ENCODE results near the gene GRXCR1. TPM values are rescaled to one million over a fixed set of nuclear protein-coding genes. Genes with fewer than 3 reads are reported as not detected.
A peak's percentile ranks its signal among the peaks of the same experiment; 100 is the strongest.

Gene GRXCR1
- total and polyA plus RNA-seq, 2 of the 4 experiments (the other 2 are of a cell fraction) = not detected

GRCh38 chr4:42995343-42995944 lies 102.9 kb downstream of the GRXCR1 start:
- H3K18ac ChIP-seq (ENCODE audit: low read depth, low read length) = no peak overlapping the region
- ChIA-PET CTCF (no interaction called here), POLR2A (ENCODE audit: unreplicated experiment) (no interaction called here)
- no peak overlapping the region for H2BK15ac ChIP-seq (ENCODE audit: low read depth, low read length)
- dilution Hi-C loops (cut with HindIII; ENCODE audit: low sequenced_read_pairs, unreplicated experiment) = no loop called here
- H3K9ac ChIP-seq (ENCODE audit: low read depth, low read length) = no peak overlapping the region
- H4K8ac ChIP-seq (ENCODE audit: low read depth in 2 of 2, low read length in 2 of 2) = no peak overlapping the region
- H3K36me3 ChIP-seq (ENCODE audit: control insufficient read depth, insufficient read depth, low read length) = no peaks in the 10 kb centered on the region
- no peak overlapping the region for H3K23ac ChIP-seq (ENCODE audit: low read depth, low read length)
- intact Hi-C loops (cut with micrococcal nuclease) = loop anchor here (1.0 kb wide), 1 partner anchor 1634 kb away; no protein-coding TSS in a partner anchor
- no peak overlapping the region for H4K91ac ChIP-seq (ENCODE audit: insufficient read depth, low read depth, low read length)
- H4K20me1 ChIP-seq (ENCODE audit: insufficient read depth, low read length) = no peaks in the 10 kb centered on the region
- H2AFZ ChIP-seq (replicated peaks; ENCODE audit: low read length, poor library complexity) = no peak overlapping the region
- H4K5ac ChIP-seq (ENCODE audit: low read depth, low read length) = no peak overlapping the region
- H3K4me3 ChIP-seq (ENCODE audit: insufficient read depth, low read depth, low read length) = no peak overlapping the region
- BruUV-seq (replicated peaks) = no TSS peak
- WGBS, 2 experiments (ENCODE audit: extremely low coverage in 2 of 2, insufficient read length in 1 of 2) = no CpG with 5 or more reads among the region's 6 CpGs
- ATAC-seq (ENCODE audit: low read depth) (no peak), DNase-seq (peak; percentile 22)
- no peak overlapping the region for H3K4ac ChIP-seq (ENCODE audit: low read depth, low read length)
- H2AK9ac ChIP-seq (replicated peaks; ENCODE audit: low read depth, low read length, poor library complexity) = no peak overlapping the region
- no peaks in the 10 kb centered on the region for H3K4me1 ChIP-seq (ENCODE audit: control insufficient read depth, insufficient read depth, low read length)
- no peak overlapping the region for H3K4me2 ChIP-seq (ENCODE audit: low read depth, low read length)
- H3K79me1 ChIP-seq (ENCODE audit: low read depth in 1 of 2, low read length in 2 of 2) = no peaks in the 10 kb centered on the region
- in situ Hi-C loops (cut with MboI; ENCODE audit: low sequenced_read_pairs) = no loop called here
- H2AK5ac ChIP-seq (ENCODE audit: low read depth, low read length) = no peak overlapping the region
- no peak overlapping the region for H3K27ac ChIP-seq (ENCODE audit: insufficient read depth, low read length)
- no peaks in the 10 kb centered on the region for H3K9me3 ChIP-seq (ENCODE audit: control insufficient read depth, insufficient read depth, low read length)
- no peak overlapping the region for H2BK5ac ChIP-seq (ENCODE audit: low read depth, low read length, poor library complexity, severe bottlenecking)
- H2BK20ac ChIP-seq (ENCODE audit: low read depth, low read length) = no peak overlapping the region
- H3K56ac ChIP-seq (ENCODE audit: extremely low read depth, insufficient read depth, low read length) = no peak overlapping the region
- H2BK120ac ChIP-seq (ENCODE audit: low read depth, low read length) = no peak overlapping the region
- H3K9me1 ChIP-seq (ENCODE audit: insufficient read depth, low read length) = no peaks in the 10 kb centered on the region
- TF ChIP-seq RAD21 (IDR thresholded peaks at IDR 0.05; ENCODE audit: low read length) (peak; percentile 78), NFE2L2 (IDR thresholded peaks at IDR 0.05; ENCODE audit: low read depth, low read length) (no peak), CEBPB (IDR thresholded peaks at IDR 0.05; ENCODE audit: low read depth, low read length) (peak; percentile 82), SMC3 (IDR thresholded peaks at IDR 0.05; ENCODE audit: low read depth, low read length) (peak; percentile 53), MAZ (IDR thresholded peaks at IDR 0.05; ENCODE audit: borderline replicate concordance, low read depth, low read length) (no peak), USF2 (IDR thresholded peaks at IDR 0.05; ENCODE audit: low read depth, low read length) (no peak), POLR2A (IDR thresholded peaks at IDR 0.05; ENCODE audit: low read depth, low read length) (no peak), CTCF (conservative IDR thresholded peaks at IDR 0.05; ENCODE audit: low read depth, low read length) (peak; percentile 77)
- TF ChIP-seq, protein P1, sequence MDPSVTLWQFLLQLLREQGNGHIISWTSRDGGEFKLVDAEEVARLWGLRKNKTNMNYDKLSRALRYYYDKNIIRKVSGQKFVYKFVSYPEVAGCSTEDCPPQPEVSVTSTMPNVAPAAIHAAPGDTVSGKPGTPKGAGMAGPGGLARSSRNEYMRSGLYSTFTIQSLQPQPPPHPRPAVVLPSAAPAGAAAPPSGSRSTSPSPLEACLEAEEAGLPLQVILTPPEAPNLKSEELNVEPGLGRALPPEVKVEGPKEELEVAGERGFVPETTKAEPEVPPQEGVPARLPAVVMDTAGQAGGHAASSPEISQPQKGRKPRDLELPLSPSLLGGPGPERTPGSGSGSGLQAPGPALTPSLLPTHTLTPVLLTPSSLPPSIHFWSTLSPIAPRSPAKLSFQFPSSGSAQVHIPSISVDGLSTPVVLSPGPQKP (IDR thresholded peaks at IDR 0.05; ENCODE audit: borderline replicate concordance, low read depth, low read length) = no peak
- H3K14ac ChIP-seq (replicated peaks; ENCODE audit: low read depth, low read length) = no peak overlapping the region
- no peaks in the 10 kb centered on the region for H3K27me3 ChIP-seq (ENCODE audit: control insufficient read depth, insufficient read depth, low read length)

Measured in IMR-90 (cell line).